ENCODE data around the gene LRRD1. TPM values are rescaled to one million over a fixed set of nuclear protein-coding genes. Genes with fewer than 3 reads are reported as not detected.

LRRD1 gene
- total and polyA plus RNA-seq, 2 of the 13 experiments (the other 11 are each of a cell fraction or from before 2014, with no cell fraction given), result 0.03 TPM; not detected in 1

DNA sequence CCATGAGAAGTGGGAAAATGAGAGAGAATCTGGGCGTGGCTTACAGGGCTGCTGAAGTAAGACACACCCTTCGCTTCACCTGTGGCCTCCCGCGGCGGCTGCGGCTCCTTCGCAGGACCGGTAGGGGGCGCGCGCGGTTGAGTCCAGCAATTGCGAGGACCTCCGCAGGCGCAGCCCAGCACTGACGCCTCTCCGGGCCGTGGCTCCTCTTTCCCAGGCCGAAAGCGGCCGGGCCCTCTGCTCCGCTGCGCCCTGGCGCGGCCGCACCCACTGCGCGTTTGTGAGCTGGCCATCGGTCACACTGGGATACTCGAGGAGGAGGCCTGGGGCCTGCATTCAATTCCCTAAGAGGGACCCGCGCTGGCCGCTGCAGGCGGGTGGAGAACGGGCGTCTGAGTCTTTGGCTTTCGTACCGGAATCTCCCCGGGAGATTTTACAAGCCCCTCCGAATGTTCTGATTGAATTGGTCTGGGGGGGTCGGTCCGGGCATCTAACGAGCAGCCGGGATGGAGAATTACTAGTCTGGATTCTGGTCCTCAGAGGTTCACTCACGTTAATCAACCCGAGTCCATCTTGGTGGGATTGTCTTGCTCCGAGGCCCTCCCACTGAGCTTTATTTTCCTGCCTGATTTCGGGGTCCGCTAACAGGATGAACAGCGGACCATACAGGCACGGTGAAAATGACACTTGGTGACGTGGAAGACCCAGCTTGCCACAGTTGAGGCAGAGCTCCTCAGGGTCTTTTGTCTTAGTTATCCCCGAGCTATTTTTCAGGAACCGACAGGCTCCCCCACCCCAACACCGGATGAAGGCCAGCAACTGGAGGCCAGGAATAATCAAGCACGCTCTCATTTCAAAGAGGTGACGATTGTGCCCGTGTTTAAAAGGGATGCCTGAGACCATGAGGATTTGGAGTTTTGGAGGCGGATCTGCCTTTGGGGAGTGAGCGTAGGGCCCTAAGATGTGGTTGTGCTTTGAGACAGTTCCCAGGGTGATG, at the start of gene LRRD1 (continued):
- TF ChIP-seq MYPOP (CRISPR knock-in tag; IDR thresholded peaks at IDR 0.05) (peak; percentile 76; the same call in 1 of the 2 replicates), ZNF891 (CRISPR knock-in tag; IDR thresholded peaks at IDR 0.05) (0 out of 2 replicates have a peak, but pooled peaks have one; percentile 54), SMAD1 (CRISPR knock-in tag; IDR thresholded peaks at IDR 0.05; ENCODE audit: borderline replicate concordance, low read depth) (0 out of 2 replicates have a peak, but pooled peaks have one; percentile 39), FOXO4 (CRISPR knock-in tag; conservative IDR thresholded peaks at IDR 0.05) (no peak), TCF7L2 (IDR thresholded peaks at IDR 0.05; ENCODE audit: low read depth, low read length) (no peak), ZNF570 (CRISPR knock-in tag; IDR thresholded peaks at IDR 0.05; ENCODE audit: borderline replicate concordance) (no peak), ZNF792 (CRISPR knock-in tag; IDR thresholded peaks at IDR 0.05) (peak; percentile 65; the same call in 1 of the 2 replicates), ZNF782 (CRISPR knock-in tag; IDR thresholded peaks at IDR 0.05; ENCODE audit: borderline replicate concordance) (no peak), DMAP1 (CRISPR knock-in tag; IDR thresholded peaks at IDR 0.05) (peak; percentile 47; the same call in 1 of the 2 replicates), ZNF383 (CRISPR knock-in tag; IDR thresholded peaks at IDR 0.05; ENCODE audit: borderline replicate concordance) (no peak), DNMT1 (CRISPR knock-in tag; IDR thresholded peaks at IDR 0.05) (peak; percentile 41; the same call in 1 of the 2 replicates), HDAC6 (IDR thresholded peaks at IDR 0.05; ENCODE audit: low read depth, low read length) (no peak), BCLAF1 (IDR thresholded peaks at IDR 0.05) (no peak), ZNF619 (CRISPR knock-in tag; IDR thresholded peaks at IDR 0.05) (no peak)
- TF ChIP-seq, protein P1, sequence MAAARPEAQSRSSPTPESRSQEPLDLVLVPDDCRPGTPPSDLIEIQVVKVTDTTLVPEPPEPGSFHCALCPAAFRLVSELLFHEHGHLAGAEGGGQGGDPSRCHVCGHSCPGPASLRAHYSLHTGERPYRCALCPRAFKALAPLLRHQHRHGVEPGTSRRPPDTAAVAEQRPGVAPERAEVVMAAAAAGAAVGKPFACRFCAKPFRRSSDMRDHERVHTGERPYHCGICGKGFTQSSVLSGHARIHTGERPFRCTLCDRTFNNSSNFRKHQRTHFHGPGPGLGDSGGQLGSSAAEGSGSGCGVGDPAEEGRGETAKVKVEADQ (CRISPR knock-in tag; IDR thresholded peaks at IDR 0.05; ENCODE audit: borderline replicate concordance), result 0 out of 2 replicates have a peak, but pooled peaks have one; percentile 48
- TF ChIP-seq, protein P2, sequence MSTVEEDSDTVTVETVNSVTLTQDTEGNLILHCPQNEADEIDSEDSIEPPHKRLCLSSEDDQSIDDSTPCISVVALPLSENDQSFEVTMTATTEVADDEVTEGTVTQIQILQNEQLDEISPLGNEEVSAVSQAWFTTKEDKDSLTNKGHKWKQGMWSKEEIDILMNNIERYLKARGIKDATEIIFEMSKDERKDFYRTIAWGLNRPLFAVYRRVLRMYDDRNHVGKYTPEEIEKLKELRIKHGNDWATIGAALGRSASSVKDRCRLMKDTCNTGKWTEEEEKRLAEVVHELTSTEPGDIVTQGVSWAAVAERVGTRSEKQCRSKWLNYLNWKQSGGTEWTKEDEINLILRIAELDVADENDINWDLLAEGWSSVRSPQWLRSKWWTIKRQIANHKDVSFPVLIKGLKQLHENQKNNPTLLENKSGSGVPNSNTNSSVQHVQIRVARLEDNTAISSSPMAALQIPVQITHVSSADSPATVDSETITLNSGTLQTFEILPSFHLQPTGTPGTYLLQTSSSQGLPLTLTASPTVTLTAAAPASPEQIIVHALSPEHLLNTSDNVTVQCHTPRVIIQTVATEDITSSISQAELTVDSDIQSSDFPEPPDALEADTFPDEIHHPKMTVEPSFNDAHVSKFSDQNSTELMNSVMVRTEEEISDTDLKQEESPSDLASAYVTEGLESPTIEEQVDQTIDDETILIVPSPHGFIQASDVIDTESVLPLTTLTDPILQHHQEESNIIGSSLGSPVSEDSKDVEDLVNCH (CRISPR knock-in tag; IDR thresholded peaks at IDR 0.05), result no peak
- TF ChIP-seq, protein P3, sequence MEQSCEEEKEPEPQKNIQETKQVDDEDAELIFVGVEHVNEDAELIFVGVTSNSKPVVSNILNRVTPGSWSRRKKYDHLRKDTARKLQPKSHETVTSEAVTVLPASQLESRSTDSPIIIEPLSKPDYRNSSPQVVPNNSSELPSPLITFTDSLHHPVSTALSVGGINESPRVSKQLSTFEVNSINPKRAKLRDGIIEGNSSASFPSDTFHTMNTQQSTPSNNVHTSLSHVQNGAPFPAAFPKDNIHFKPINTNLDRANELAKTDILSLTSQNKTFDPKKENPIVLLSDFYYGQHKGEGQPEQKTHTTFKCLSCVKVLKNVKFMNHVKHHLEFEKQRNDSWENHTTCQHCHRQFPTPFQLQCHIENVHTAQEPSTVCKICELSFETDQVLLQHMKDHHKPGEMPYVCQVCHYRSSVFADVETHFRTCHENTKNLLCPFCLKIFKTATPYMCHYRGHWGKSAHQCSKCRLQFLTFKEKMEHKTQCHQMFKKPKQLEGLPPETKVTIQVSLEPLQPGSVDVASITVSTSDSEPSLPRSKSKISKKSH (CRISPR knock-in tag; IDR thresholded peaks at IDR 0.05; ENCODE audit: borderline replicate concordance), result peak; percentile 61; the same call in 1 of the 2 replicates

All from HepG2 (cell line).